NOMO-1 treated with DMSO at 0.1 percent for 48 hours (cell line): ENCODE measurements around the gene PCDHB11.
"Not testable (repeated sequence)": the region's sequence is repeated elsewhere in the genome, so short reads cannot be mapped to it uniquely, and the experiment has no call there.

ENCODE experiments used
- DNase-seq: peaks from one replicate; lab custom pipeline; 2025; ENCODE audit not compliant: unreplicated experiment; lab: John Stamatoyannopoulos, UW

The PCDHB11 gene

DNA sequence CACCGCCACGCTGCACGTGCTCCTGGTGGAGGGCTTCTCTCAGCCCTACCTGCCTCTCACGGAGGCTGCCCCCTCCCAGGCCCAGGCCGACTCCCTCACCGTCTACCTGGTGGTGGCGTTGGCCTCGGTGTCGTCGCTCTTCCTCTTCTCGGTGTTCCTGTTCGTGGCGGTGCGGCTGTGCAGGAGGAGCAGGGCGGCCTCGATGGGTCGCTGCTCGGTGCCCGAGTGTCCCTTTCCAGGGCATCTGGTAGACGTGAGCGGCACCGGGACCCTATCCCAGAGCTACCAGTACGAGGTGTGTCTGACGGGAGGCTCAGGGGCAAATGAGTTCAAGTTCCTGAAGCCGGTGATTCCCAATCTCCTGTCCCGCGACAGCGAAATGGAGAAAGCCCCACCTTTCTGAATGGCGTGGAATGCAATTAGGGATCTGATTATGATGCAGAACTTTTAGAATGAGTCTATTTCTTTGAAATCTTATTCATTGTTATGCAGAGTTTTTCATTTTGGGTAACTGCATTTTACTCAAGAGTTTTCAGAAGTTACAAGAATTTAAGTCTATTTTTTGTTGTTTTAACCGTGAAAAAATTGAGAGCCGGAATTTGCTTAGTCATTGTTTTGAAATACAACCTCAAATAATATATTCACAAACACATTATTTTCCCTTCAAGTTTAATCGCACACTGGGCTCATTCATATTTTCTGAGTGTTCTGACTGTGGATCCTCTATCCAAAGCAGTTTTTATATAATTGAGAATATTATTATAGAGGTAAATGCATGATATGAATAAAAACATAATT lies 37.3 kb downstream of the PCDHB11 start:
- DNase-seq: no peak

DNA sequence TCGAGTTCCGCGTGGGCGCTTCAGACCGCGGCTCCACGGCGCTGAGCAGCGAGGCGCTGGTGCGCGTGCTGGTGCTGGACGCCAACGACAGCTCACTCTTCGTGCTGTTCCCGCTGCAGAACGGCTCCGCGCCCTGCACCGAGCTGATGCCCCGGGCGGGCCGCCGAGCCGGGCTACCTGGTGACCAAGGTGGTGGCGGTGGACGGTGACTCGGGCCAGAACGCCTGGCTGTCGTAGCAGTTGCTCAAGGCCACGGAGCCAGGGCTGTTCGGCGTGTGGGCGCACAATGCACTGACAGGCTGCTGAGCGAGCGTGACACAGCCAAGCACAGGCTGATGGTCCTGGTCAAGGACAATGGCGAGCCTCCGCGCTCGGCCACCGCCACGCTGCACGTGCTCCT lies 42.1 kb downstream of the PCDHB11 start:
- no peak for DNase-seq

DNA sequence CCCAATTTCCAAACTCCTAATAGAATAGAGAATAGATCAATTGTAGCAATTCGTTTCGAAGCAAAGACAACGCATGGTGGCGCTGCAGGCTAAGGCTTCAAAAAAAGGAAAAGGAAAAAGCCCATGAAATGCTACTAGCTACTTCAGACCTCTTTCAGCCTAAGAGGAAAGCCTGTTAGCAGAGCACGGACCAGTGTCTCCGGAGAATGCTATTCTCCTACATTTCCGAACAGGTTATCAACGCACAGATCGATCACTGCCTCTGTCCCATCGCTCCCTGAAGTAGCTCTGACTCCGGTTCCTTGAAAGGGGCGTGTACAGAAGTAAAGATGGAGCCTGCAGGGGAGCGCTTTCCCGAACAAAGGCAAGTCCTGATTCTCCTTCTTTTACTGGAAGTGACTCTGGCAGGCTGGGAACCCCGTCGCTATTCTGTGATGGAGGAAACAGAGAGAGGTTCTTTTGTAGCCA lies 45.9 kb downstream of the PCDHB11 start, which contains the start of gene PCDHB15:
Gene PCDHB15, plus strand, starts transcription at position 146 of the 468 bp plus-strand sequence. Its CDS starts 184 bp downstream, at position 330.
- DNase-seq: no peak

DNA sequence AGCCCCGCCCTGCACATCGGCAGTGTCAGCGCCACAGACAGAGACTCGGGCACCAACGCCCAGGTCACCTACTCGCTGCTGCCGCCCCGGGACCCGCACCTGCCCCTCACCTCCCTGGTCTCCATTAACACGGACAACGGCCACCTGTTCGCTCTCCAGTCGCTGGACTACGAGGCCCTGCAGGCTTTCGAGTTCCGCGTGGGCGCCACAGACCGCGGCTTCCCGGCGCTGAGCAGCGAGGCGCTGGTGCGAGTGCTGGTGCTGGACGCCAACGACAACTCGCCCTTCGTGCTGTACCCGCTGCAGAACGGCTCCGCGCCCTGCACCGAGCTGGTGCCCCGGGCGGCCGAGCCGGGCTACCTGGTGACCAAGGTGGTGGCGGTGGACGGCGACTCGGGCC lies 47.5 kb downstream of the PCDHB11 start:
- DNase-seq: not testable (repeated sequence)

DNA sequence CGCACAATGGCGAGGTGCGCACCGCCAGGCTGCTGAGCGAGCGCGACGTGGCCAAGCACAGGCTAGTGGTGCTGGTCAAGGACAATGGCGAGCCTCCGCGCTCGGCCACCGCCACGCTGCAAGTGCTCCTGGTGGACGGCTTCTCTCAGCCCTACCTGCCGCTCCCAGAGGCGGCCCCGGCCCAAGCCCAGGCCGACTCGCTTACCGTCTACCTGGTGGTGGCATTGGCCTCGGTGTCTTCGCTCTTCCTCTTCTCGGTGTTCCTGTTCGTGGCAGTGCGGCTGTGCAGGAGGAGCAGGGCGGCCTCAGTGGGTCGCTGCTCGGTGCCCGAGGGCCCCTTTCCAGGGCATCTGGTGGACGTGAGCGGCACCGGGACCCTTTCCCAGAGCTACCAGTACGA lies 48.0 kb downstream of the PCDHB11 start:
- not testable (repeated sequence) for DNase-seq

DNA sequence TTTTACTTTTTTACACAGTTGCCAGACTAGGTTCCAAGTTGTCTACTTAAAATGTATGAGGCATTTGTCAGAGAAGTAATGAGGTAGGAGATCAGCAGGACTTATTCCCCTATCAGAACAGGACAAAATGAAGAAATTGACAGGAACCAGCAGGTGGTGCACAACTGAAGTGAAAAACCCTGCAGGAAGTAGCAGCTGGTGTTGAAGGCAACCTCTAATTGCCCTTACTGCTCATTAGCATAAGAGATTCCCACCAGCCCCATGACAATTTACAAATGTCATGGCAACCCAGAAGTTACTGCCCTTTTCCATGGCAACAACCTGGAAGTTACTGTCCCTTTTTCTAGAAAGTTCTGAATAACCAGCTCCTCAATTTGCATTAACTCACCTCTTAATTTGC lies 51.1 kb downstream of the PCDHB11 start:
- no peak for DNase-seq
